Activated CD8-positive, alpha-beta memory T cell treated with anti-CD3 and anti-CD28 coated beads for 48 hours (primary cell): ENCODE measurements around the gene DACT1.

Source experiments
- DNase-seq, 3 experiments: peaks; one replicate each; pipeline ENCODE4 v3.0.0-alpha.2; 2020; ENCODE audit warnings: low read depth in 2 of 3, low spot score in 2 of 3

The DACT1 gene

GRCh38 chr14:58665773-58666500 is 28.2 kb downstream of the DACT1 start:
- DNase-seq, result no peak

DNA sequence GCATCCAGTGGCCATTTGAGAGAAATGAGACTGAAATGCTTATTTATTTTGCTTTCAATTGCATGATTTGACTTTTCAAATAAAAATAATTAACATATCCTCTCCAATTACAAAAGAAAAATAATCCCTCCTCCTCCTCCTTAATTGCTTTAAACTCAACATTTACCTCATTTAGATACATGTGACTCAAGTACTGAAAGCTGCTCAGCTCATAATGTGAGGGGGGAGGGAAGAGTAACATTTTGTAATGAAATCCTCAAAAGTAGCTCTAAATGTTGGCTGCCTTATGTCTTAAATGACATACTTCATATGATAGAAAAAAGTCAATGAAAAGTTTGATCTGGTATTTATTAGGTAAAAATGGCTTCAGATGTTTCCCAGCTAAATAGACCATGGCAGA is 29.0 kb downstream of the DACT1 start:
- DNase-seq, result no peak

DNA sequence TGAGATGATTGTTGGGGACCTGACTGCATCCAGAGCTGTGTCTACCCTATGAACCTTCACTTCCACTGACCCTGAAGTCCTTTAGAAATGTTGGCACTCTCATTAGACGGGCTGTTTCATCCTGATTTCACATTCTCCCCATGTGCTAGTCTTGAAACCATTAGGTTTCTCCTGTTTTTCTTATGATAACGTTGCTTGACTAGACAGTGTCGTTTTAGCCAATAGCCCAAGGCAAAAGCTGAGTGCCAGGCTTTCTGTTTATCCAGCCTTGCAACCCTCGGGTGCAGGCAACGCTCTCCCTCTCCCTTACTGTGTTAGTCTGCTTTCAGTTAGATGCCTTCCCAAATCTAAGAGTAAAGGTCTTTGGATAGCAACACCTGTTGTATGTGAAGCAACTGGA is 30.1 kb downstream of the DACT1 start:
- DNase-seq, result no peak

GRCh38 chr14:58668848-58669480 is 31.2 kb downstream of the DACT1 start:
- DNase-seq, result no peak

DNA sequence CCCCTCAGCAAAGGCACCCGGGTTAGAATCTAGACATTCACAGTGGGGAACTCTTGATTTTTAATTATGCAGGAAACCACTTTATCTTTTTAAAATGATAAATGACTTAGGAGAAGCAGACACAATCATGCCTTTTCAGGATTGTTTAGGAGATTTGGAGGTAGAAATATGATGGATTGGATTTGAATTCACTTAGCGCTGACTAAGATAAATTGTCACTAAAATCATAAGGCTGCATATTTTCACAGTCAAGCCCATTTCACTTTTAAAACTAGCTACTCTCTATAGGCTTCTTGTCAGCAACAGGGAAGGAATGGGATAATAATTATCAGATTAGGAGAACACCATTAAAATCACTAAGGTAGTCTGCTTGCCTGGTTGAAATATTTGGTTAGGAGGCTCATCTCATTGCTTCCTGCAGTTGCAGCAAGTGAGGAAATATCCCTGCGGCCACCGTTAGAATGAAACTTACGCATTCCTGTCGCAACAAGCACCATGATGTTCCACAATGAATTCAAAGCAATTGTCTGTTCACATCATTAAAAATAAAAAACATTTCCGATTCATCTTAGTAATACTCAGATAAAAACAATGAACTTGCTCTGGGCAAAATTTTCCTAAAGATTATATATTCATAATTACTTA is 31.9 kb downstream of the DACT1 start:
- no peak for DNase-seq

DNA sequence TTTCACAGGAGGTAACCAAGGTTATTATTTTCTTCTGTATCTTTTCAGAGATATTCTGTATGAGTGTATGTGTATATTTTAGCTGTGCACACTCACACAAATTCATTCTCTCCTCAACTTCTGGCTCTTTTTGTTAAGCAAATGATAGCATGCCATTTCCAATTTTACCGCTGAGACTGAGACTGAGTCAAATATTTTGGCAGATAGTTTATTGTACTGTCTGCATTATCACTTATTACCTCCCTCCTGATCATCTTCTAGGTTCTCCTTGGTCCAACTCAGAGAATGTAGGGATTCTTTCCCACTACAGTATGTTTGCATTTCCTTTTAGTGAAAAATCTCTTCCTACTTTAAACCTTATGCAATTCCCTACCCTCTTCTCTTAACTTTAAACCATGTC is 33.3 kb downstream of the DACT1 start:
- no peak for DNase-seq

DNA sequence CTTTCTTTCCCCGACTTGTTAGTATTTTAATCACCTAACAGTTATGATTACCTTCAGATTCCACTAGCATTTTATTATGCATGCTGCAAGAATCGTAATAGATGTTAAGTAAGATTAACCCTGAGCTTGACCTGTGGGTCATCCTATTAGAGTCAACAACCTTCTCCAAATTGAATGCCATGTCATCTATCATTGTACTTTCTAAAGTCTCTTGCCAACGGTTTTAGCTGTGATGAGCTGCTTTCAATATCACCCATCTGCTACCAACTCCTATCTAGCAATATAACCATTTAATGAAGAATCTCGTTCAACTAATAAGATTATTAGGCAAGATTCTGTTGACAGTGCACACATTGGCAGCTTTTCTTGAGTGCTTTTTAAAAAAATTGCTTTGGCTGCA is 33.7 kb downstream of the DACT1 start:
- no peak for DNase-seq

DNA sequence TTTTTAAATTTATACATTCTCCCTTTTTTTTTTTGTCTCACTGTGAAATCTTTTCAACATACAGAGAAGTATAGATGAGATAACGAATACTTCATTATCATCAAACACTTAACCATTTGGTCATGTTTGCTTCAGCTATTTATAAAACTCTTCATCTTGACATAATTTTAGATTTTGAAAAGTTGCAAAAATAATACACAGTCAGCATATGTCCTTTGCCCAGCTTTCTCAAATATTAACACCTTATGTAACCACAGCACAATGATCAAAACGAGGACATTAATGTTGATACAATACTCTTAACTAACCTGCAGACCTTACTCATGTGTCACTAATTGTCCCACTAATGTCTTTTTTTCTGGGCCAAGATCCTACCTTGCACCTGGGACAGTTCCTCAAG is 36.0 kb downstream of the DACT1 start:
- no peak for DNase-seq

- DNase-seq, result no peak
These were observed 39.2 kb downstream of the DACT1 start for GRCh38 chr14:58677001-58677400.

- DNase-seq, result no peak
These were observed 39.8 kb downstream of the DACT1 start for GRCh38 chr14:58677517-58677916.

DNA sequence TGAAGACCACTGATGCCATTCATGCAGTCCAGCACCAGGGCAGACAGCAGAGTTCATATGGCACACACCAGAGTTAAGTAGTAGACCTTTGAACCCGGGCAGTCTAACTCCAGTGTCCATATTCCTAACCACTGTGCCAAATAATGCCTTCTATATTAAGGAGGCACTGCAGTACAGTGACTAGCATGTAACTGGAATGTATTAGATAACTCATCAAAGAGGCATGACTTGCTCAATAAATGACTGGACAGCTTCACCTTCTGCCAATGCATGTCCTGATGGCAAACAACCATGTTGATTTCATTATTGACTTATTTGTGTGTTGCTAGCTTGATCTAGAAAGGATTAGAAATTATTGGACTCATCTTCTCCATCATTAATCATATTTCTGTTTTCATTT is 40.2 kb downstream of the DACT1 start:
- no peak for DNase-seq

GRCh38 chr14:58680698-58681097 is 42.9 kb downstream of the DACT1 start:
- no peak for DNase-seq

- DNase-seq, result no peak
These were observed 49.6 kb downstream of the DACT1 start for GRCh38 chr14:58687232-58687795.

DNA sequence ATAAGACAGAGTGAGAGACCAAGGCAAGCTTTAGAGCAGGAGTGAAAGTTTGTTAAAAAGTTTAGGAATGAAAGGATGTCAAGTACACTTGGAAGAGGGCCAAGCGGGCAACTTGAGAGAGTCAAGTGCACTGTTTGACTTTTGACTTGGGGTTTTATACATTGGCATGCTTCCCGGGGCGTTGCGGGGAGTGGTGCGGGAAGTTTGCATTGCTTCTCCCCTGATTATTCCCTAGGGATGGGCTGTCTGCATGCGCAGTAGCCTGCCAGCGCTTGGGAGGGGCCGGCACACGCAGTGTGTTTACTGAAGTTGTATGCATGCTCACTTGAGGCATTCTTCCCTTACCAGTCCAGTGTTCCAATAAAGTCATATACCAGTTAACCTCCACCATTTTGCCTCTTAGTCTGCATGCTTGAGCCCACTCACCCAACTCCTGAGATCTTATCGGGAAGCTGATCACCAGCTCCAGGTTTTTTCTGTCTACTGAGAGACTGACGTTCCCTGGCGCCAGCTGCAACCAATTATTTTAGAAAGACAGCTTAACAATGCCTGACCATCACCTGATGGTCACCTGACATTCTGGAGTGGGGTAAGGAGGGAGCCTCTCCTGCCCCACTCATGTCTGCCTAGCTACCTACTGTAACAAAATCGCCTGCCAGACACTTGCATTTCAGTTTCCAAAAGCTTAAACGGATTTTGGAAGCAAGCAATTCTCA is 53.2 kb downstream of the DACT1 start:
- DNase-seq, result no peak

- no peak for DNase-seq
These were observed 55.3 kb downstream of the DACT1 start for GRCh38 chr14:58693048-58693447.

DNA sequence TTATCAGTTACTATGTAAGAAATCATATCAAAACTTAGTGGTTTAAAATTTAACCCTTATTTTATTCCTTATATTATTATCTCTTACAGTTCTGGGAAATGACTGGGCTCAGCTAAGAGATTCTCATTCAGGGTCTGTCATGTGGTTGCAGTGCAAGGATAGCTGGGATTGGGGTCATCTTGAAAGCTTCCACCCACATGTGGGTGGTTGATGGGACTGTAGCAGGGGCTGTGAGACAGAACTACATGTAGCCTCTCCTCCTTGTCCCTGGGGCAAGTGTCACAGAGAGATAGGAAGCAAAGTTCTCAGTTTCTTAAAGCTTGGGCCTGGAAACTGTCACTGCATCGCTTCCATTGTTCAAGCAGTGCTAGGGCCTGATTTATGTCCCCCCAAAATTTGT is 57.8 kb downstream of the DACT1 start:
- DNase-seq, result no peak

DNA sequence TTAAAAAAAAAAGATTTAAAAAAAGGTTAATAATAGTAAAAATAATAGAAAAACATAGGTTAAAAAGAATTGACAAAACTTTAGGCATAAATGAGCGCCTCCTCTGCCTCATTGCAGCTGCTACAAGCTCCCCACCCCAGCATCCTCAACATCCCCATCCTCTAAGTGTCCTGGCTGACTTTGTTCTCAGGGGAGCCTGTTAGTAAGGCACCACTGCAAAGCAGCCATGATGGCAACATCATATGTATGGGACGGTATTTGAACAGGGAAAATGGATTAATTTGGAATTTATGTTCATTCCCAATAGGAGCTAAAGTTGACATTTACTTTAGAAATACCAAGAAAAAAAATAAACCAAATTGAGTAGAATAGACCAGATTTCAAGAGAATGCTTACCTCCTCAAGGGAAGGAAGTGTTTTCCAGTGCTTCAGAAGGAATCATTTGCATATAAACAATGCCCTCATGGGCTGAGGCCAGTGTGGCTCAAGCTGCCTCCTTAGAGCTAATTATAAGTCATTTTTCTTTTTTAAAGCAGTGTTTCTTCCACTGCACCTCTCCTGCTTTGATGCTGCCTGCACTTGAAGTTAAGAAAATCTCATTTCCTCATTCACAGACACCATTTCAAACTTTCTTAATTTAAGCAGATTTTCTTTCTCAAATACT is 59.6 kb downstream of the DACT1 start:
- no peak for DNase-seq
